ENCODE measurements around the gene CENPS.
A peak's percentile ranks its signal among the peaks of the same experiment; 100 is the strongest.
"Not testable (repeated sequence)": the region's sequence is repeated elsewhere in the genome, so short reads cannot be mapped to it uniquely, and the experiment has no call there.

The CENPS gene

DNA sequence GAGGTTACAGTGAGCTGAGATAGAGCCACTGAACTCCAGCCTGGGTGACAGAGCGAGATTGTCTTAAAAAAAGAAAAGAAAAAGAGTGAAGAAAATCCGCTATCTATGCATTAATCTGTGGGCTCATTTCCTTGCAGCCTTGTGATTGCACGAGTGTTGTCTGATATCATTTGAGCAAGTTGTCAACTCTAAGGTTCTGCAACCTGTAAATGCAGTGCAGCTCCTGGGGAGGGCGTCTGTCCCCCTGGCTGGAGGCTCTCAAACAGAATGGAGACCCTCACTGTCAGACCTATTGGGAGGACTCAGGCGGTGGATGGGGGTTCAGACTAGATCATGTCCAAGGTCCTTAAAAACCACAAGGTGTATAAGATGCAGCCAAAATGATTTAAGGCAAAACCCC lies 25.8 kb downstream of the CENPS start:
- DNase-seq: no peak

DNA sequence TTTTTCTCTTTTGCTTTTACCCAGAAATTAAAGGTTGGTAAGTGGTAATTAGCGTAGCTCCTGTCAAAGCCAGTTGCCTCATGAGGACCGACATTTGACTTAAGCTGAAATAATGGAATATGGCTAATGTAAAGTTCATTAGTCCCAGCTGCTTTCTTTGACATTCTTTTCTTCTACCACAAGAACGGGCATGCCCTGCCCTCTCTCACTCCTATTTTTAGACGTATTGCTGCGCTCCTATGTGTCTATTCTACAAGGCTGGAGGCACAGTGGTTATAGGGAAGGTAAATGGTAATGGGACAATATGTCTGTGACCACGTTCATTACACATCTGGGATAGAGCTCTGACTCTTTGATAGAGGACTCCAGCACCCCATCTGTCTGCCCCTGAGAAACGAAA lies 26.4 kb downstream of the CENPS start:
- no peak for DNase-seq

DNA sequence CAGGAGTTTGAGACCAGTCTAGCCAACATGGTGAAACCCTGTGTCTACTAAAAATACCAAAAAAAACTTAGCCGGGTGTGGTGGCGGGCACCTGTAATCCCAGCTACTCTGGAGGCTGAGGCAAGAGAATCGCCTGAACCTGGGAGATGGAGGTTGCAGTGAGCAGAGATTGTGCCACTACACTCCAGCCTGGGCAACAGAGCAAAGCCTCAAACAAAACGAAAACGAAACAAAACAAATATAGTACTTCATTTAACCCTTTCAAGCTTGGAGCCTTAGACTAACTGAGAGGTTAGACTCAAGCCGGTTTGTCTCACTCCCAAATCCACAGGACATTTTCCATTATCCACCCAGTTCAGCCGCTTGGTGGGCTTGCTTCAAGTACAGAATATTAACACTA lies 27.2 kb downstream of the CENPS start:
- DNase-seq: not testable (repeated sequence)

GRCh38 chr1:10457875-10458274 lies 27.6 kb downstream of the CENPS start:
- DNase-seq: no peak

DNA sequence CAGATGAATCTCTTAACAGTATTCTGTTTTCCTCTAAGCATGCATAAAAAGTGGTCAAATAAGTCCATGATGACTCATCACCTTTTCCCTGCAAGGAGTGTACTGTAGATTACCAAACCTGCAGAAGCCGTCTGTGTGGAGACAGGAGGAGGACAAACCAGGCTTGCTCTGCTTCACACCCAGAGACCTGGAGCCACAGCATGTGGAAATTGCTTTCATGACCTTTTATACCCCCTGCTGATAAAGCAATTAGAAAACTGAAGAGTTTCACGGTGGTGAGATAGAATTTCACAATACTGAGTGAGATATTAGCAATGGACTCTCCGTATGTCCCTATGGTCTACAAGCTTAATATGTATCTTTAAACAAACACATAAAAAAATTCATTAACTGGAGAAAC lies 29.0 kb downstream of the CENPS start:
- no peak for DNase-seq

- DNase-seq: no peak
These were observed 36.8 kb downstream of the CENPS start for GRCh38 chr1:10467078-10467477.

DNA sequence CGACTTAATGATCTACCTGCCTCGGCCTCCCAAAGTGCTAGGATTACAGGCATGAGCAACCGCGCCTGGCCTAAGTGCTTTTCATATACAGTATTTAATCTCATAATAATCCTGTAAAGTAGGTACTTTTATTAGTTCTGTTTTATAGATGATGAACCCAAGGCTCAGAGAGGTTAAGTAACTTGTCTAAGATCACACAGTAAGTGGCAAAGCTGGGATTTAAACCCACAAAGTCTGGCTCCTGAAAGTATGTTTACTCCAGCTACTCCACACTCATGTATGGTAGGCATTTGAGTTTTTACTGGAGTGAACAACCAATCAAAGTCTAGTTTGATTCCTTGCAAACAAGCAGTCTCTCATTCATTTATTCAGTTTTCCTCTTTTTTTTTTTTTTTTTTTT lies 39.8 kb downstream of the CENPS start:
- DNase-seq: no peak

DNA sequence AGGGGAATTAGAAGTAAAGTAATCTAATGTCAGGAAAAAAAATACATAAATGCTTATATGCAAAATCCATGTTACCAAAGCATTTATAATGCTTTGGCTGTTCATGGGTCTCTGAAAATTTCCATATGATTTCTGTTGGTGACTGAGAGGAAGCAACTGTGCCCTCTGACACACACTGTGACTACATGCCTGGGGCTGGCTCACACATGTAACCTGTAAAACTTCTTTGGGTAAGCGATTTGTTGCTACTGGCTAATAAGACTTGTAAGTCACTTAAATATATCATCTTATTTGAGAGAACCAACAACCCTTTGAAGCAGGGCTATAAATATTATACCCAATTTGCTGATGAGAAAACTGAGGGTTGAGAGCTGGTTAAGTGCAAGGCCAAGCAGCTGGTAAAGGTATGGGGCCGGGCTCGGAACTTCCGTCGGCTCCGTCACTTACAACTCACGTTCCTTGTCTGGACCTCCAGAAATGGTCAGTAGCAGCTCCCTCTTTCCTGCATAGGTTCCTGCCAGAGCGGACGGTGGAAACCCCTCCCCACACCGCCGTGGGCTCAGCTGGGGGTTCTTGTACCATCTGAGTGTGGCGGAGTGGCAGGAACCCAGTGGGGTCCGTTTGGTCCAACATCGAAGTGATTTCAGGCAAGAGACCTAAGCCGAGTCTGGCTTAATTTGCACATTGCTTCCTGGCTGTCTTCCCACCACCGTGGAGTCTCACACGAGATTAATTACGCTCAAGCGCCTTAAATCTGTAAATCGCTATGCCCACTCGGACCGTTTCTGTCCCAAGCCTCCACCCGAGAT lies 41.4 kb downstream of the CENPS start:
- DNase-seq: no peak

DNA sequence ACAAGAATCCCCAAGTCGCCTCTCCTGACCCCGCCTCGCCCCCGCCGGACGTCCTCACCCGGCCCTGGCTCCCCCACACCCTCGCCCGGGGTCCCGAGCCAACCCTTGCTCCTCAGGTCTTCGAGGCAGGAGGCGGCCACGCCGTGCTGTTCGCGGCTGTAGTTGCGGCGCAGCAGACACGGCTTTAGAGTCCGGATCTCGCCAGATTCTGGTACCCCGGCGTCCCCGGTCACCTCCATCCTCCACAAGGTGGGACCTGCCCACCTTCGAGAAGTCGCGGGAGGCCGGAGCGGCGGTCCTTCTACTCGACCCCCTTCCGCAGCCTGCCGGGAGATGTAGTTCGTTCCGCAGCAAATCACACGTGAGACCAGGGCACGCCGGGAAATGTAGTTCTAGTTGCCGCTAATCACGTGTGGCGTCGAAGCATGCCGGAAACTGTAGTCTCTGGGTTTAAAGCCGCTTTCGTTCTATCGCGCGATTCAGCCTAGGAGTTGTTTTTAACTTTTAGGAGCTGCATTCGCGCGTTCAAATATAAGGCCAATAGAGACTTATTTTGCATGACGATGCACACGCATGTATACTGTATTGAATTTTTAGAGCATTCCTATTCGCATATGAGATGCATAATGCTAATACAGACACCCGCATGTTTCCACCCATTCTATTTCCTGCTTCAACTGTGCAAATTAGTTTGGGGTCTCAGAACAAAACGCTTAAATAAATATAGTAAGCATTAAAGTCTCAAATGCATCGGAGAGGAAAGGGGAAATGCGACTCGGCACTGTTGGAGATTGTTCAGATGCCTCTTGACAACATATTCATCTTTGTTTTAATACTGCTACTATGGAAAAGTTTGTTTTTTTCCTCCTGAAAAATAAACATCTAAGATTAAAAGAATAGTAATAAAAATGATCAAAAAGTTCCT lies 42.2 kb downstream of the CENPS start, which contains the start of gene DFFA:
Gene DFFA, minus strand, starts transcription at position 310 of the 925 bp plus-strand sequence. Its CDS starts 71 bp downstream, at position 239.
- peak; percentile 83 for DNase-seq

- DNase-seq: no peak
These were observed 43.0 kb downstream of the CENPS start for GRCh38 chr1:10473145-10473765.

DNA sequence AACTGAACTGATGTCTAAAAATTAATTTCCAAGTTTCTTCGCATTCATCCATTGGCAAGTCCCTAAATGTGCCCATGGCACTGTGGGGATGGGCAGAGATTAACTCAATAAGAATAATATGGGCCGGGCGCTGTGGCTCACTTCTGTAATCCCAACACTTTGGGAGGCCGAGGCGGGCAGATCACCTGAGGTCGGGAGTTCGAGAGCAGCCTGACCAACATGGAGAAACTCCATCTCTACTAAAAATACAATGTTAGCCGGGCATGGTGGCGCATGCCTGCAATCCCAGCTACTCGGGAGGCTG lies 44.0 kb downstream of the CENPS start:
- not testable (repeated sequence) for DNase-seq

DNA sequence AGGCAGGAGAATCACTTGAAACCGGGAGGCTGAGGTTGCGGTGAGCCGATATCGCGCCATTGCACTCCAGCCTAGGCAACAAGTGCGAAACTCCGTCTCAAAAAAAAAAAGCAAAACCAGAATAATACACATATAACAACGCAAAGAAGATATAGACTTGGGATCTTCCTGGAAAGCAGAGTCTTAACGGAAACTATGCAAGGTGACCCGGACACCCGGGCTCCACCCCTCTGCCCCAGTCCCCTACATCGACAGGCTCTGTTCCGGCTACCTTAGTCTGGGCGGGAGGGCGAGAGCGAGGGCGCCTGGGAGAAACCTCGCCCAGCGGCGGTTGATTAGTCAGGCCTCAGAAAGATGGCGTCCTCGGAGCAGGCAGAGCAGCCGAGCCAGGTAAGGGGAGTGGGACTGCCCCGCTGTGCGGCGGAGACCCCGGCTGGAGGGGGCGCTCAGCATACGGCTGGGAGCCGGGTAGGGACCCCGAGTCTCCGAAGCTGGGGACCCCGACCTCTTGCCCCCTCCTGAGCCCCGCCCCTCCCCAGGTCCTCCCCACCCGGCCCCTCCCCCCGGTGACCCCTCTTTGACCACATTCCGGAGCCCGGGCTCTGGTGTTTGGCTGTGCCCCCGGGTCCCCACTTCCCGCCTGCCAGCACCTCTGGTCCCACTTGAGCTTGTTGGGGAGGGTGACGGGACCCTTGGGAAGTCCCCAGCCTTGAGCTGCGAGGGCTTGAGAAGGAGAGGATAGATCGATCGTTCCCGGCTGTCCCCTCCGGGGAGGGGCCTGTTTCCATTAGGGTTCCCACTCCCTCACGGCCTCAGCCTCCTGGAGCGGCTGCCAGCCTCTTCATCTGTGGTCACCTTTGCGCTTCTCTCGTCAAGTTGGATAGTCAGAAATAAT lies 44.6 kb downstream of the CENPS start, which contains the start of gene PEX14:
Gene PEX14, plus strand, starts transcription at position 338 of the 895 bp plus-strand sequence. Its CDS starts 17 bp downstream, at position 355.
- DNase-seq: peak; percentile 79

GRCh38 chr1:10475510-10475909 lies 45.3 kb downstream of the CENPS start:
- no peak for DNase-seq

DNA sequence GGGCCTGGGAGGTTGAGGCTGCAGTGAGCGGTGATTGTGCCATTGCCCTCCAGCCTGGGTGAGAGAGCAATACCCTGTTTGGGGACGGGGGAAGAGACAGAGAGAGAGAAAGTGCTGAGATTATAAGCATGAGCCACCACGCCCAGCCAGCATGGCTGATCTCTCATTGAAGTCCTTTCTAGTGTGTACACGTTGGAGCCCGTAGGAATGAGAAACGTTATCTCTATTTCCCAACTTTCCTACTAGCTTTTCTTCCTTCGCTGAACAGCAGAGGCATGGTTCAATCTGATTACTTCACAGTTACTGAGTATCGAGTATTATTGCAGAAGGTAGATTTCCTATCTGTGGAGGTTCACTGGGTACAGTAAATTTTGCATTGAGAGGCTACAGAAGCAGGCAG lies 49.1 kb downstream of the CENPS start:
- no peak for DNase-seq

DNA sequence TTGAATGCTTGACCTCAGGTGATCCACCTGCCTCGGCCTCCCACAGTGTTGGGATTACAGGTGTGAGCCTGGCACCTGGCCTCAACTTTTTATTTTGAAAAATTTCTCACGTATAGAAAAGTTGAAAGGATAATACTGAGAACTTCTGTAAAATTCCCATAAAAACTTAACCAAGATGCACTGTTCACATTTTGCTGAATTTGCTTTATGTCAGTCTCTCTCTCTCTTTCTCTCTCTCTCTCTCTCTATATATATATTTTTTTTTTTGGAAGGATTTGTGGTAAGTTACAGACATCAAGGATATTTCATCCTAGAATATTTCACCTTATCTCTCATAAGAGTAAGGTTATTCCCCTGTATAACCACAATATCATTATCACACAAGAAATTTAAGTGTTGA lies 50.4 kb downstream of the CENPS start:
- no peak for DNase-seq

DNA sequence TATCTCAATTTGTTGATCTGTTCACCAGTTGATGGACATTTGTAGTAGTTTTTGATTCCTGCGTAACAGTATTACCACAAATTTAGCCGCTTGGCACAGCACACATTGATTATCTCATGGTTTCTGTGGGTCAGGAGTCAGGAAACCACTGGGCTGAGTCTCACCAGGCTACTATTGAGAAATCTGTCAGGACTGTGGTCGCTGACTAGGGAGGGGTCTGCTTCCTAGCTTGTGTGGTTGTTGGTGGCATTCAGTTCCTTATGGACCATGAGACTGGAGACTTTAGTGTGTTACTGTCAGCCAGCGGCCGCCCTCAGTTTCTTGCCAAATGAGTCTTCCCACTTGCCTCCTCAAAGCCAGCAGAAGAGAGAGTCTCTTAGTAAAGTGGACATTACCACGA lies 54.3 kb downstream of the CENPS start:
- no peak for DNase-seq

GRCh38 chr1:10489291-10490055 lies 59.2 kb downstream of the CENPS start:
- DNase-seq: no peak

DNA sequence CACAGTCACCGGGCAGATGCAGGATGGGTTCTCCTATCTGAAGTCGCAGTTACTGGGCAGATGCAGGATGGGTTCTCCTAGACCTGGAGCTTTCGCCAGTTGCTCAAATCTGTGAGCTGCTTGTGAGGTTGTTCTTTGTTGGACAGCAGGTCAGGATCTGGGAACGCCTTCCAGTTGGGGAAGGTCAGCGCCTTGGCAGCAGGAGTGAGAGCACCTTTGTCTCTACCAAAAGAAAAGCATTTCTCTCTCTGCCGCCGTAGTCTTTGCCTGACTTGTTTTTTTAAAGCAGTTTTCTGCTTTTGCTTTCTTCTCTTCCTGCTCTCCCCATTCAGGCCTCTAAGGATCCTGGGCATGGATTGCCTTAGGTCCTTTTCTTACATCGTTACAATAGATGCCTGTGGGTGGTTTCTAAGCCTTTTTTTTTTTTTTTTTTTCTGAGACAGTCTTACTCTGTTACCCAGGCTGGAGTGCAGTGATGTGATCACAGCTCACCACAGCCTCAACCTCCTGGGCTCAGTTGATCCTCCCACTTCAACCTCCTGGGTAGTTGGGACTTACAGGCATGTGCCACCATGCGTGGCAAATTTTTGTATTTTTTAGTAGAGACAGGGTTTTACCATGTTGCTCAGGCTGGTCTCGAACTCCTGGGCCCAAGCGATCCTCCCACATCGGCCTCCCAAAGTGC lies 60.2 kb downstream of the CENPS start:
- DNase-seq: no peak

Measured in NCI-H2029 treated with DMSO at 0.1 percent for 48 hours (cell line).